GM10847 (cell line): Measurements from ENCODE around the gene SPDYC.

Experiments
- POLR2A ChIP-seq: IDR thresholded peaks from 2 replicates; pipeline ENCODE4 v1.6.1; 2011; ENCODE audit not compliant: insufficient read length; ENCODE audit errors: extremely low read depth

Gene SPDYC

GRCh38 chr11:65182258-65183170, 12.5 kb downstream of the SPDYC start:
- TF ChIP-seq POLR2A = no peak

GRCh38 chr11:65183201-65183891, 13.3 kb downstream of the SPDYC start:
- TF ChIP-seq POLR2A = no peak

- TF ChIP-seq POLR2A = no peak
These were observed 14.1 kb downstream of the SPDYC start for GRCh38 chr11:65184146-65184545.

GRCh38 chr11:65185171-65185570, 15.1 kb downstream of the SPDYC start:
- no peak for TF ChIP-seq POLR2A

- no peak for TF ChIP-seq POLR2A
These were observed 15.9 kb downstream of the SPDYC start for GRCh38 chr11:65185869-65186341.

GRCh38 chr11:65186701-65187100, 16.7 kb downstream of the SPDYC start:
- no peak for TF ChIP-seq POLR2A

- TF ChIP-seq POLR2A = no peak
These were observed 17.2 kb downstream of the SPDYC start for GRCh38 chr11:65187146-65187675.

GRCh38 chr11:65187971-65188461, 18.0 kb downstream of the SPDYC start:
- no peak for TF ChIP-seq POLR2A

GRCh38 chr11:65188486-65188885, 18.5 kb downstream of the SPDYC start:
- no peak for TF ChIP-seq POLR2A

- no peak for TF ChIP-seq POLR2A
These were observed 19.2 kb downstream of the SPDYC start for GRCh38 chr11:65189191-65189590.

- no peak for TF ChIP-seq POLR2A
These were observed 24.5 kb downstream of the SPDYC start for GRCh38 chr11:65194564-65194963.

GRCh38 chr11:65204143-65204542, 34.1 kb downstream of the SPDYC start:
- no peak for TF ChIP-seq POLR2A

GRCh38 chr11:65204646-65205601, 34.9 kb downstream of the SPDYC start:
- TF ChIP-seq POLR2A = no peak

- TF ChIP-seq POLR2A = no peak
These were observed 35.6 kb downstream of the SPDYC start for GRCh38 chr11:65205602-65205967.

- no peak for TF ChIP-seq POLR2A
These were observed 36.4 kb downstream of the SPDYC start for GRCh38 chr11:65206441-65206841.
